ENCODE results near the gene PPIL6.

DNA sequence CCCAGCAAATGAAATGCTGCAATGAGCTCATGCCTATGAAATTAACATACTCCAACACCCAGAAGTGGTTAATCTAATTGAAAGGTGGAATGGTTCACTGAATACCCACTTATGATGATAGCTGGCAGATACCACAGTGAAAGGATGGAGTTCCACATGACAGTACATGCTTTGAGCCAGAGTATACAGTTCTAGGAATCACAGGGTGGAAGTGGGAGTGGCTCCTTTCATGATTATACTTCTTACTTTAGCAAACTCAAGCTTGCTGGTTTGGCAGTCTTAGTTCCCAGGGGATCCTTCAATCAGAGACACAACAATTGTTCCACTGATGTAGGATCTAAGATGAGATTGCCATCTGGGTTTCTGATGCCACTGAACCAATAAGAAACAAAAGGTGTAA, 79.6 kb downstream of the PPIL6 start:
- TF ChIP-seq, protein P1, sequence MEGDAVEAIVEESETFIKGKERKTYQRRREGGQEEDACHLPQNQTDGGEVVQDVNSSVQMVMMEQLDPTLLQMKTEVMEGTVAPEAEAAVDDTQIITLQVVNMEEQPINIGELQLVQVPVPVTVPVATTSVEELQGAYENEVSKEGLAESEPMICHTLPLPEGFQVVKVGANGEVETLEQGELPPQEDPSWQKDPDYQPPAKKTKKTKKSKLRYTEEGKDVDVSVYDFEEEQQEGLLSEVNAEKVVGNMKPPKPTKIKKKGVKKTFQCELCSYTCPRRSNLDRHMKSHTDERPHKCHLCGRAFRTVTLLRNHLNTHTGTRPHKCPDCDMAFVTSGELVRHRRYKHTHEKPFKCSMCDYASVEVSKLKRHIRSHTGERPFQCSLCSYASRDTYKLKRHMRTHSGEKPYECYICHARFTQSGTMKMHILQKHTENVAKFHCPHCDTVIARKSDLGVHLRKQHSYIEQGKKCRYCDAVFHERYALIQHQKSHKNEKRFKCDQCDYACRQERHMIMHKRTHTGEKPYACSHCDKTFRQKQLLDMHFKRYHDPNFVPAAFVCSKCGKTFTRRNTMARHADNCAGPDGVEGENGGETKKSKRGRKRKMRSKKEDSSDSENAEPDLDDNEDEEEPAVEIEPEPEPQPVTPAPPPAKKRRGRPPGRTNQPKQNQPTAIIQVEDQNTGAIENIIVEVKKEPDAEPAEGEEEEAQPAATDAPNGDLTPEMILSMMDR (IDR thresholded peaks at IDR 0.05; ENCODE audit: low read depth, low read length, poor library complexity, severe bottlenecking) = no peak
- TF ChIP-seq EZH2phosphoT487 (IDR thresholded peaks at IDR 0.05; ENCODE audit: borderline replicate concordance, low read length) = no peak

All from DOHH2 (cell line).